SK-N-SH treated with all-trans-retinoic acid at 6 μM for 48 hours (cell line): Measurements from ENCODE around the gene ODC1.

Experiments
- ATAC-seq: fragments of 200-7000 bp; cut with Tn5 transposase; 3 replicates; pipeline ENCODE4 v1.9.1; 2020; ENCODE audit warnings: mild to moderate bottlenecking, moderate library complexity
- BACH2 ChIP-seq: fragments of 250-450 bp; sonication (Bioruptor Pico); IDR thresholded peaks from 2 replicates; pipeline ENCODE4 v1.9.0; 2021; ENCODE audit warnings: mild to moderate bottlenecking, borderline replicate concordance
- CSDC2 ChIP-seq: fragments of 250-450 bp; sonication (Bioruptor Pico); IDR thresholded peaks from 2 replicates; pipeline ENCODE4 v1.5.0; 2020; ENCODE audit warnings: mild to moderate bottlenecking, moderate library complexity
- ESRRG ChIP-seq: fragments of 250-450 bp; sonication (Bioruptor Pico); IDR thresholded peaks from 2 replicates; pipeline ENCODE4 v1.6.1; 2021; ENCODE audit warnings: mild to moderate bottlenecking
- GLIS3 ChIP-seq: fragments of 250-450 bp; sonication (Bioruptor Pico); IDR thresholded peaks from 2 replicates; pipeline ENCODE4 v1.5.0; 2020; ENCODE audit warnings: mild to moderate bottlenecking, moderate library complexity
- ISL1 ChIP-seq: fragments of 250-450 bp; sonication (Bioruptor Pico); IDR thresholded peaks from 2 replicates; pipeline ENCODE4 v2.1.2; 2022; ENCODE audit warnings: mild to moderate bottlenecking, moderate library complexity
- OSR1 ChIP-seq: fragments of 250-450 bp; sonication (Bioruptor Pico); IDR thresholded peaks from 2 replicates; pipeline ENCODE4 v1.8.0; 2022; ENCODE audit warnings: moderate library complexity, mild to moderate bottlenecking, inconsistent platforms
- PPARA ChIP-seq: fragments of 250-450 bp; sonication (Bioruptor Pico); IDR thresholded peaks from 2 replicates; pipeline ENCODE4 v1.5.0; 2020; ENCODE audit warnings: mild to moderate bottlenecking, borderline replicate concordance
- RARB ChIP-seq: fragments of 250-450 bp; sonication (Bioruptor Pico); IDR thresholded peaks from 2 replicates; pipeline ENCODE4 v1.8.0; 2021; ENCODE audit warnings: mild to moderate bottlenecking, moderate library complexity
- SNAI2 ChIP-seq: fragments of 250-450 bp; sonication (Bioruptor Pico); IDR thresholded peaks from 2 replicates; pipeline ENCODE4 v1.5.0; 2020; ENCODE audit warnings: mild to moderate bottlenecking, moderate library complexity
- TCF4 ChIP-seq: fragments of 250-450 bp; sonication (Bioruptor Pico); IDR thresholded peaks from 2 replicates; pipeline ENCODE4 v1.8.0; 2021; ENCODE audit warnings: mild to moderate bottlenecking, moderate library complexity, borderline replicate concordance
- TOX ChIP-seq: fragments of 250-450 bp; sonication (Bioruptor Pico); IDR thresholded peaks from 2 replicates; pipeline ENCODE4 v1.8.0; 2021; ENCODE audit warnings: mild to moderate bottlenecking, moderate library complexity, borderline replicate concordance
- ZC3H10 ChIP-seq: fragments of 250-450 bp; sonication (Bioruptor Pico); IDR thresholded peaks from 2 replicates; pipeline ENCODE4 v1.5.1; 2021; ENCODE audit warnings: mild to moderate bottlenecking, moderate library complexity
- ZFP30 ChIP-seq: fragments of 450-650 bp; formaldehyde crosslinking; IDR thresholded peaks from 2 replicates; pipeline ENCODE4 v1.5.0; 2022; ENCODE audit warnings: mild to moderate bottlenecking, moderate library complexity
- ZNF565 ChIP-seq: fragments of 450-650 bp; formaldehyde crosslinking; conservative IDR thresholded peaks from 2 replicates; pipeline ENCODE4 v1.5.0; 2020; ENCODE audit warnings: low read depth, mild to moderate bottlenecking, moderate library complexity
- ZNF70 ChIP-seq: fragments of 450-650 bp; formaldehyde crosslinking; IDR thresholded peaks from 2 replicates; pipeline ENCODE4 v1.5.0; 2020; ENCODE audit warnings: mild to moderate bottlenecking, moderate library complexity
- ZNF8 ChIP-seq: fragments of 450-650 bp; formaldehyde crosslinking; IDR thresholded peaks from 2 replicates; pipeline ENCODE4 v1.5.0; 2020; ENCODE audit warnings: mild to moderate bottlenecking, moderate library complexity
- TF ChIP-seq, protein P1 (sequence below): fragments of 250-450 bp; sonication (Bioruptor Pico); IDR thresholded peaks from 2 replicates; pipeline ENCODE4 v1.8.0; 2021; ENCODE audit warnings: low read depth, mild to moderate bottlenecking, moderate library complexity, borderline replicate concordance
- TF ChIP-seq, protein P2 (sequence below): fragments of 250-450 bp; sonication (Bioruptor Pico); IDR thresholded peaks from 2 replicates; pipeline ENCODE4 v1.5.0; 2020; ENCODE audit warnings: mild to moderate bottlenecking, moderate library complexity
- TF ChIP-seq, protein P3 (sequence below): fragments of 250-450 bp; sonication (Bioruptor Pico); IDR thresholded peaks from 2 replicates; pipeline ENCODE4 v1.8.0; 2020; ENCODE audit warnings: mild to moderate bottlenecking, moderate library complexity, borderline replicate concordance
- TF ChIP-seq, protein P4 (sequence below): fragments of 250-450 bp; sonication (Bioruptor Pico); IDR thresholded peaks from 2 replicates; pipeline ENCODE4 v1.5.1; 2021; ENCODE audit warnings: mild to moderate bottlenecking, moderate library complexity
- TF ChIP-seq, protein P5 (sequence below): fragments of 250-450 bp; sonication (Bioruptor Pico); IDR thresholded peaks from 2 replicates; pipeline ENCODE4 v1.5.1; 2020; ENCODE audit warnings: low read depth, mild to moderate bottlenecking, moderate library complexity

Gene ODC1

DNA sequence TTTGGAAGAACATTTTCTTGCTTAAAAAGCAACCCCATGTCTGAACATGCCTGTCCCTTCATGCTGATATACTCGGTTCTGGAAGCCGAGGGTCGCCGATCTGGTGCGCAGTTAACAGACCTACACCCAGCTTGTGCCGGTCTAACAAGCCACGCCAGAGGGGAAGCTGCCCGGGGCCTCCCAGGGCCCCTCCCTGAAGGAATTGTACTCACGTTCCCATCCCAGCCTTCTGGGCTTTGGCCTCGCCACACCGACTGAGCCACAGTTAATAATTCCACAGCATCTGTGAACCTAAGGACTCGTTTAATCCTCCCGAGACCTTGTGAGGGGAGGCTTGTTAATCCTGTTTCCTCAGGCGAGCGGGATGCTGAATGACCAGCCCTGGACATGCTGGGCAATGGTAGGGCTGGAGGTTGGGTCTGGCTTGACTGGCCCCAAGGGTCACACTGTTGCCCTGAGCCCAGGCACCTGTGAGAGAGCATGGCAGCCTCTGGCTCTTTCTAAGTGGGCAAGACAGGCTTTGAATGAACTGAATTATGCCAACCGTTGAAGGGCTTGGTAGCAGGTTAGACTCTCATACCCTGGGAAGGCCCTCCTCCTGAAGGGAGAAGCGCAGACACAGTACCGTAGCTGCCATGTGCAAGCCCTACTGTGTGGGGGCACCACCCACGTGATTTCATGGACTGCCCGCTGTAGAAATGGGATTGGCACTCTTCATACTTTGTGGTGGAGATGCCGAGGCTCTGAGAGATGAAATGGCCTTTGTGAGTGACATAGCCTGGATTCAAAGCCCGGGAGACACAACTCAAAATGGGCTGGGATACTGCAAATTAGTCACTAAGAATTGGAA, 27.9 kb upstream of the ODC1 start:
- TF ChIP-seq, protein P1, sequence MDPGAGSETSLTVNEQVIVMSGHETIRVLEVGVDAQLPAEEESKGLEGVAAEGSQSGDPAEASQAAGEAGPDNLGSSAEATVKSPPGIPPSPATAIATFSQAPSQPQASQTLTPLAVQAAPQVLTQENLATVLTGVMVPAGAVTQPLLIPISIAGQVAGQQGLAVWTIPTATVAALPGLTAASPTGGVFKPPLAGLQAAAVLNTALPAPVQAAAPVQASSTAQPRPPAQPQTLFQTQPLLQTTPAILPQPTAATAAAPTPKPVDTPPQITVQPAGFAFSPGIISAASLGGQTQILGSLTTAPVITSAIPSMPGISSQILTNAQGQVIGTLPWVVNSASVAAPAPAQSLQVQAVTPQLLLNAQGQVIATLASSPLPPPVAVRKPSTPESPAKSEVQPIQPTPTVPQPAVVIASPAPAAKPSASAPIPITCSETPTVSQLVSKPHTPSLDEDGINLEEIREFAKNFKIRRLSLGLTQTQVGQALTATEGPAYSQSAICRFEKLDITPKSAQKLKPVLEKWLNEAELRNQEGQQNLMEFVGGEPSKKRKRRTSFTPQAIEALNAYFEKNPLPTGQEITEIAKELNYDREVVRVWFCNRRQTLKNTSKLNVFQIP (CRISPR knock-in tag) = no peak
- no peak for TF ChIP-seq TOX (CRISPR knock-in tag)
- TF ChIP-seq ZNF70 (CRISPR knock-in tag) = no peak
- TF ChIP-seq ISL1 (CRISPR knock-in tag) = no peak
- TF ChIP-seq, protein P2, sequence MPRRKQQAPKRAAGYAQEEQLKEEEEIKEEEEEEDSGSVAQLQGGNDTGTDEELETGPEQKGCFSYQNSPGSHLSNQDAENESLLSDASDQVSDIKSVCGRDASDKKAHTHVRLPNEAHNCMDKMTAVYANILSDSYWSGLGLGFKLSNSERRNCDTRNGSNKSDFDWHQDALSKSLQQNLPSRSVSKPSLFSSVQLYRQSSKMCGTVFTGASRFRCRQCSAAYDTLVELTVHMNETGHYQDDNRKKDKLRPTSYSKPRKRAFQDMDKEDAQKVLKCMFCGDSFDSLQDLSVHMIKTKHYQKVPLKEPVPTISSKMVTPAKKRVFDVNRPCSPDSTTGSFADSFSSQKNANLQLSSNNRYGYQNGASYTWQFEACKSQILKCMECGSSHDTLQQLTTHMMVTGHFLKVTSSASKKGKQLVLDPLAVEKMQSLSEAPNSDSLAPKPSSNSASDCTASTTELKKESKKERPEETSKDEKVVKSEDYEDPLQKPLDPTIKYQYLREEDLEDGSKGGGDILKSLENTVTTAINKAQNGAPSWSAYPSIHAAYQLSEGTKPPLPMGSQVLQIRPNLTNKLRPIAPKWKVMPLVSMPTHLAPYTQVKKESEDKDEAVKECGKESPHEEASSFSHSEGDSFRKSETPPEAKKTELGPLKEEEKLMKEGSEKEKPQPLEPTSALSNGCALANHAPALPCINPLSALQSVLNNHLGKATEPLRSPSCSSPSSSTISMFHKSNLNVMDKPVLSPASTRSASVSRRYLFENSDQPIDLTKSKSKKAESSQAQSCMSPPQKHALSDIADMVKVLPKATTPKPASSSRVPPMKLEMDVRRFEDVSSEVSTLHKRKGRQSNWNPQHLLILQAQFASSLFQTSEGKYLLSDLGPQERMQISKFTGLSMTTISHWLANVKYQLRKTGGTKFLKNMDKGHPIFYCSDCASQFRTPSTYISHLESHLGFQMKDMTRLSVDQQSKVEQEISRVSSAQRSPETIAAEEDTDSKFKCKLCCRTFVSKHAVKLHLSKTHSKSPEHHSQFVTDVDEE (CRISPR knock-in tag) = no peak
- TF ChIP-seq, protein P3, sequence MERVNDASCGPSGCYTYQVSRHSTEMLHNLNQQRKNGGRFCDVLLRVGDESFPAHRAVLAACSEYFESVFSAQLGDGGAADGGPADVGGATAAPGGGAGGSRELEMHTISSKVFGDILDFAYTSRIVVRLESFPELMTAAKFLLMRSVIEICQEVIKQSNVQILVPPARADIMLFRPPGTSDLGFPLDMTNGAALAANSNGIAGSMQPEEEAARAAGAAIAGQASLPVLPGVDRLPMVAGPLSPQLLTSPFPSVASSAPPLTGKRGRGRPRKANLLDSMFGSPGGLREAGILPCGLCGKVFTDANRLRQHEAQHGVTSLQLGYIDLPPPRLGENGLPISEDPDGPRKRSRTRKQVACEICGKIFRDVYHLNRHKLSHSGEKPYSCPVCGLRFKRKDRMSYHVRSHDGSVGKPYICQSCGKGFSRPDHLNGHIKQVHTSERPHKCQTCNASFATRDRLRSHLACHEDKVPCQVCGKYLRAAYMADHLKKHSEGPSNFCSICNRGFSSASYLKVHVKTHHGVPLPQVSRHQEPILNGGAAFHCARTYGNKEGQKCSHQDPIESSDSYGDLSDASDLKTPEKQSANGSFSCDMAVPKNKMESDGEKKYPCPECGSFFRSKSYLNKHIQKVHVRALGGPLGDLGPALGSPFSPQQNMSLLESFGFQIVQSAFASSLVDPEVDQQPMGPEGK = no peak
- no peak for TF ChIP-seq RARB (CRISPR knock-in tag)
- no peak for TF ChIP-seq ZC3H10 (CRISPR knock-in tag)
- no peak for TF ChIP-seq ESRRG (CRISPR knock-in tag)
- TF ChIP-seq ZFP30 = no peak
- no peak for TF ChIP-seq SNAI2 (CRISPR knock-in tag)
- TF ChIP-seq, protein P4, sequence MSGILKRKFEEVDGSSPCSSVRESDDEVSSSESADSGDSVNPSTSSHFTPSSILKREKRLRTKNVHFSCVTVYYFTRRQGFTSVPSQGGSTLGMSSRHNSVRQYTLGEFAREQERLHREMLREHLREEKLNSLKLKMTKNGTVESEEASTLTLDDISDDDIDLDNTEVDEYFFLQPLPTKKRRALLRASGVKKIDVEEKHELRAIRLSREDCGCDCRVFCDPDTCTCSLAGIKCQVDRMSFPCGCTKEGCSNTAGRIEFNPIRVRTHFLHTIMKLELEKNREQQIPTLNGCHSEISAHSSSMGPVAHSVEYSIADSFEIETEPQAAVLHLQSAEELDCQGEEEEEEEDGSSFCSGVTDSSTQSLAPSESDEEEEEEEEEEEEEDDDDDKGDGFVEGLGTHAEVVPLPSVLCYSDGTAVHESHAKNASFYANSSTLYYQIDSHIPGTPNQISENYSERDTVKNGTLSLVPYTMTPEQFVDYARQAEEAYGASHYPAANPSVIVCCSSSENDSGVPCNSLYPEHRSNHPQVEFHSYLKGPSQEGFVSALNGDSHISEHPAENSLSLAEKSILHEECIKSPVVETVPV = no peak
- TF ChIP-seq TCF4 (CRISPR knock-in tag) = no peak
- no peak for TF ChIP-seq ZNF8 (CRISPR knock-in tag)
- no peak for TF ChIP-seq GLIS3 (CRISPR knock-in tag)
- TF ChIP-seq, protein P5, sequence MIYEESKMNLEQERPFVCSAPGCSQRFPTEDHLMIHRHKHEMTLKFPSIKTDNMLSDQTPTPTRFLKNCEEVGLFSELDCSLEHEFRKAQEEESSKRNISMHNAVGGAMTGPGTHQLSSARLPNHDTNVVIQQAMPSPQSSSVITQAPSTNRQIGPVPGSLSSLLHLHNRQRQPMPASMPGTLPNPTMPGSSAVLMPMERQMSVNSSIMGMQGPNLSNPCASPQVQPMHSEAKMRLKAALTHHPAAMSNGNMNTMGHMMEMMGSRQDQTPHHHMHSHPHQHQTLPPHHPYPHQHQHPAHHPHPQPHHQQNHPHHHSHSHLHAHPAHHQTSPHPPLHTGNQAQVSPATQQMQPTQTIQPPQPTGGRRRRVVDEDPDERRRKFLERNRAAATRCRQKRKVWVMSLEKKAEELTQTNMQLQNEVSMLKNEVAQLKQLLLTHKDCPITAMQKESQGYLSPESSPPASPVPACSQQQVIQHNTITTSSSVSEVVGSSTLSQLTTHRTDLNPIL (CRISPR knock-in tag) = no peak
- no peak for TF ChIP-seq PPARA (CRISPR knock-in tag)
- no peak for TF ChIP-seq OSR1
- no peak for TF ChIP-seq BACH2
- no peak for TF ChIP-seq ZNF565 (CRISPR knock-in tag)

DNA sequence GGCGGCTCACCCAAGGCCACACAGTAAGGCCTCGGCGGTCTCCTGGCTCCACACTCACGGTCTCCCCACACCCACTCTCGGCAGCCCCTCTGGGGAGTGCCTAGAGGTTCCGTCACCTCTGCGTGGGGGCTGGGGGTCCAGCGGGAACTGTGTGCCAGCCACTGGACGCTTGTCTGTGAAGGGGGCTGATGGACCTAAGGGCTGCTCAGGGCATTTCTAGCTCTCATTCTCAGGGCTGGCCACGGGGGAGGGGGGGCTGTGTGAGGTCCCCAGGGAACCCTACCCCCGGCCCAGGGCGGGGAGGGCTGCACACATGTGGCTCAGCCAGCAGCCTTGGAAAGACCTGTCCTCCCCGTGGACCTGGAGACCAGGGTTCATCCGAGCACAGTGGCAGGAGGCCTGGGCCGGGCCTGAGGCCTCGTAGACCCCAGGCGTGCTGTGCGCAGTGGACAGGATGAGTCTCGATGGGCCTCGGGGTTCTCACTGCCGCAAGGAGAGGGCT, 27.1 kb upstream of the ODC1 start:
- TF ChIP-seq, protein P1 (CRISPR knock-in tag) = no peak
- TF ChIP-seq ZNF8 (CRISPR knock-in tag) (no peak), ISL1 (CRISPR knock-in tag) (no peak), TCF4 (CRISPR knock-in tag) (no peak), CSDC2 (no peak), ZNF70 (CRISPR knock-in tag) (no peak), TOX (CRISPR knock-in tag) (no peak)
- TF ChIP-seq, protein P5 (CRISPR knock-in tag) = no peak
- no peak for ATAC-seq

More for the DNA sequence above, 27.9 kb upstream of the ODC1 start:
- ATAC-seq = no peak
